ENCODE results near the gene HOXA11. TPM values are rescaled to one million over a fixed set of nuclear protein-coding genes. Genes with fewer than 3 reads are reported as not detected.

Gene HOXA11
- total RNA-seq, 1 experiment from 2014 or later: 26.6 TPM

DNA sequence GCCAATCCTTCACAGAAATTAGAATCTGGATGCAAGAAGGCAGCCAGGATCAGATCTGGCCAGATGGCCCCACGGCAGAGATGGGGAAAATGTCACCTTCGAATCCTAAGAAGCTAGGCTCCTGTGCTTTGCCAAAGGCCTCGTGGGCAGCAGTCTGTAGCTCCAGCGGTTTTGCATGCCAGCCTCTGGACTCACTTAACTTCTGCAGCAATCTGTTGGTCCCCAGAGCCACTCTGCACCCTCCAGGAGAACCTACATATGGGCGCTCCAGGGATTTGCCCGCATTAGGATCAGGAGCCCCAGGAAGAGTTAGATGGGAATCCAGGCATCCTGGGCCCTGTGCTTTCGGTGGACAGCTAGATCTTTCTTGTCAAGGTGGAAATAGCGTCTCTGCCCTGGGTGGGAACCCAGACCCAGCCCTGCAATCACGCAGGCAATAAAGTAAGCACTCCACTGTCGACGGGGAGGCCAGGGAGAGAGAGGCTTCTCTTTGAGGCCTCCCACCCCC lies 25.0 kb upstream of the HOXA11 start:
- intact Hi-C loops (cut with micrococcal nuclease): loop anchor here (1.0 kb wide), 1 partner anchor 366 kb away; no protein-coding TSS in a partner anchor
- Histone ChIP-seq H4K20me1 (ENCODE audit: low read length) (no peaks in the 10 kb centered on the region), H3K27ac (ENCODE audit: low read length) (no peak overlapping the region), H2AFZ (ENCODE audit: low read length) (peak overlapping the region; percentile 89), H3K27me3 (ENCODE audit: low read length) (no peaks in the 10 kb centered on the region), H3K4me3 (ENCODE audit: low read length) (peak overlapping the region; percentile 65; the same call in 1 of the 2 replicates), H3K9me2 (replicated peaks; ENCODE audit: low read length) (no peaks in the 10 kb centered on the region), H3K36me3 (ENCODE audit: low read depth, low read length) (no peaks in the 10 kb centered on the region), H3K79me2 (ENCODE audit: low read length) (peaks cover 34% of the 10 kb centered on the region), H3F3A (ENCODE audit: low read length, unreplicated experiment) (no peaks in the 10 kb centered on the region), H3K4me1 (ENCODE audit: insufficient read depth, low read length) (peaks cover 36% of the 10 kb centered on the region), H3K9ac (ENCODE audit: low read length) (no peak overlapping the region), H3K9me3 (ENCODE audit: low read length) (no peaks in the 10 kb centered on the region), H3K4me2 (ENCODE audit: low read length) (peak overlapping the region; percentile 93)
- ChIA-PET POLR2A (ENCODE audit: unreplicated experiment) (no interaction called here), CTCF (interaction anchor here (0.5 to 0.9 kb wide), 3 partner anchors 368 to 864 kb away, joined by 3 to 6 read pairs (median 3); no protein-coding TSS in a partner anchor)
- no TSS peak for BruUV-seq (replicated peaks)
- DNase-seq (no peak), ATAC-seq (no peak)
- TF ChIP-seq, protein P1, sequence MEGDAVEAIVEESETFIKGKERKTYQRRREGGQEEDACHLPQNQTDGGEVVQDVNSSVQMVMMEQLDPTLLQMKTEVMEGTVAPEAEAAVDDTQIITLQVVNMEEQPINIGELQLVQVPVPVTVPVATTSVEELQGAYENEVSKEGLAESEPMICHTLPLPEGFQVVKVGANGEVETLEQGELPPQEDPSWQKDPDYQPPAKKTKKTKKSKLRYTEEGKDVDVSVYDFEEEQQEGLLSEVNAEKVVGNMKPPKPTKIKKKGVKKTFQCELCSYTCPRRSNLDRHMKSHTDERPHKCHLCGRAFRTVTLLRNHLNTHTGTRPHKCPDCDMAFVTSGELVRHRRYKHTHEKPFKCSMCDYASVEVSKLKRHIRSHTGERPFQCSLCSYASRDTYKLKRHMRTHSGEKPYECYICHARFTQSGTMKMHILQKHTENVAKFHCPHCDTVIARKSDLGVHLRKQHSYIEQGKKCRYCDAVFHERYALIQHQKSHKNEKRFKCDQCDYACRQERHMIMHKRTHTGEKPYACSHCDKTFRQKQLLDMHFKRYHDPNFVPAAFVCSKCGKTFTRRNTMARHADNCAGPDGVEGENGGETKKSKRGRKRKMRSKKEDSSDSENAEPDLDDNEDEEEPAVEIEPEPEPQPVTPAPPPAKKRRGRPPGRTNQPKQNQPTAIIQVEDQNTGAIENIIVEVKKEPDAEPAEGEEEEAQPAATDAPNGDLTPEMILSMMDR (conservative IDR thresholded peaks at IDR 0.05; ENCODE audit: low read depth, low read length): no peak
- TF ChIP-seq EZH2 (IDR thresholded peaks at IDR 0.05; ENCODE audit: low read length, unreplicated experiment): no peak
- no peak for TF ChIP-seq EZH2phosphoT487 (IDR thresholded peaks at IDR 0.05; ENCODE audit: borderline replicate concordance, low read length)

DNA sequence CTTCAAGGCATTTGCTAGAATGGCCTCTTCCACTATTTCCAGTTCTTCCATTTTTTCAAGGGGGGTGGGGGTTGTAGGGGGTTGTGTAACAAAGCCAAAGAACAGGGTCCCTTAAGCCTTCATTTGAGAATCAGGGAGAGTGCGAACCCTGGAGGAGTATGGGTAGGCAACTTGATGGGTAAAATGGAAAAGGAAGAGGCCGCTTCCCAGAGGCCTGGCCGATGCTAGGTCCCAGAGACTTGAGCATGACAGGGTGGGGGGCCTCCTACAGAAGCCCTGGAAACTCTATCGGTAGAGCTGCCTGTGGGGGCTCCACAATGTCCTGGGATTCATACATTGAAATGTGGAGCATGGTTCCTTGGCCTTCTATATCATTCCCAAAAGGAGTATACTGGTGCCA lies 24.0 kb upstream of the HOXA11 start:
- peaks cover 44% of the 10 kb centered on the region for H3K79me2 ChIP-seq (ENCODE audit: low read length)
- no peaks in the 10 kb centered on the region for H3K9me3 ChIP-seq (ENCODE audit: low read length)
- H3K27me3 ChIP-seq (ENCODE audit: low read length): no peaks in the 10 kb centered on the region
- intact Hi-C loops (cut with micrococcal nuclease): no loop called here
- no peak overlapping the region for H2AFZ ChIP-seq (ENCODE audit: low read length)
- no peaks in the 10 kb centered on the region for H4K20me1 ChIP-seq (ENCODE audit: low read length)
- no peak overlapping the region for H3K27ac ChIP-seq (ENCODE audit: low read length)
- no peak for TF ChIP-seq EZH2 (IDR thresholded peaks at IDR 0.05; ENCODE audit: low read length, unreplicated experiment)
- H3K4me1 ChIP-seq (ENCODE audit: insufficient read depth, low read length): peaks cover 39% of the 10 kb centered on the region
- ChIA-PET POLR2A (ENCODE audit: unreplicated experiment) (interaction anchor here (0.6 kb wide), 1 partner anchor 20 kb away, joined by 3 read pairs; no protein-coding TSS in a partner anchor), CTCF (no interaction called here)
- H3K9me2 ChIP-seq (replicated peaks; ENCODE audit: low read length): no peaks in the 10 kb centered on the region
- no peaks in the 10 kb centered on the region for H3K36me3 ChIP-seq (ENCODE audit: low read depth, low read length)
- H3K4me3 ChIP-seq (ENCODE audit: low read length): no peak overlapping the region
- no peak for DNase-seq
- ATAC-seq: no peak
- H3K4me2 ChIP-seq (ENCODE audit: low read length): no peak overlapping the region
- no peak overlapping the region for H3K9ac ChIP-seq (ENCODE audit: low read length)
- BruUV-seq (replicated peaks): no TSS peak
- H3F3A ChIP-seq (ENCODE audit: low read length, unreplicated experiment): no peaks in the 10 kb centered on the region

DNA sequence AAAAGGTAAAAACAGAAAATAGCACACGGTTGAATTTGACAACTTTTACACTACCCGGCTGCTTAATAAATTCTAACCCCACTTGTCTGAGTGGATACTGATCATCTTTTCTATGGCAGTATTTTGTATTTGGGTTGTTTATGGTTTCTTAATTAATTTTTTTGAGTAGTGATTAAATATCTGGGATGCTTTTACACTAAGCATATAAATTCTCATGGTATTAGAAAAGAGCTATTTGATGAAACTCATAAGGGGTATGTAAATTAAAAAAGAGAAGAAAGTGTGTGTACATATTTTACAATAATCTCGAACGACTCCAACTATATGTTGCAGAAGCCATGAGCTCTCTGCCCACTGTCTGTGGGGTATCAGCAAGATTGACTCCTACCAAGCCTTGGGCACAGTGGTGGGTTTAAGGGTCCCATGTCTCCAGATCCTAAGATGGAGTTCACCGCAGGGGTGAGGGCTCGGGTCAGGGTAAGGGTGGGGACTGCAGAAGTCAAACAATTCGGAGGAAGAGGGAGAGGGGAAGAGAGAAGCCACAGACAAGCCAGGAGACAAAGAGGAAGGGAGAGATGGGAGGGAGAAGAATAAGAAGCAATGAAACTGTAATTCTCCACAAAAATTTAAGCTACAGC lies 22.4 kb upstream of the HOXA11 start:
- H3K27me3 ChIP-seq (ENCODE audit: low read length): no peaks in the 10 kb centered on the region
- no peaks in the 10 kb centered on the region for H4K20me1 ChIP-seq (ENCODE audit: low read length)
- DNase-seq: no peak
- H3K4me3 ChIP-seq (ENCODE audit: low read length): peak overlapping the region; percentile 75
- no peaks in the 10 kb centered on the region for H3F3A ChIP-seq (ENCODE audit: low read length, unreplicated experiment)
- peaks cover 50% of the 10 kb centered on the region for H3K4me1 ChIP-seq (ENCODE audit: insufficient read depth, low read length)
- ChIA-PET POLR2A (ENCODE audit: unreplicated experiment) (interaction anchor here (0.6 kb wide), 1 partner anchor 31 kb away, joined by 4 read pairs; no protein-coding TSS in a partner anchor), CTCF (interaction anchor here (0.5 to 1.0 kb wide), 3 partner anchors 11 to 567 kb away, joined by 3 read pairs; partner anchors contain the start of gene HOXA11)
- H3K27ac ChIP-seq (ENCODE audit: low read length): 0 out of 2 replicates have a peak overlapping the region, but pooled peaks have one; percentile 4
- ATAC-seq: no peak
- intact Hi-C loops (cut with micrococcal nuclease): no loop called here
- peak overlapping the region; percentile 94 for H3K4me2 ChIP-seq (ENCODE audit: low read length)
- H3K79me2 ChIP-seq (ENCODE audit: low read length): peaks cover 59% of the 10 kb centered on the region
- peak overlapping the region; percentile 14; the same call in 1 of the 2 replicates for H2AFZ ChIP-seq (ENCODE audit: low read length)
- no peak for TF ChIP-seq EZH2 (IDR thresholded peaks at IDR 0.05; ENCODE audit: low read length, unreplicated experiment)
- TF ChIP-seq EZH2phosphoT487 (IDR thresholded peaks at IDR 0.05; ENCODE audit: borderline replicate concordance, low read length): no peak
- TF ChIP-seq, protein P1 (conservative IDR thresholded peaks at IDR 0.05; ENCODE audit: low read depth, low read length): no peak
- no peaks in the 10 kb centered on the region for H3K9me2 ChIP-seq (replicated peaks; ENCODE audit: low read length)
- peak overlapping the region; percentile 91; the same call in 1 of the 2 replicates for H3K9ac ChIP-seq (ENCODE audit: low read length)
- H3K36me3 ChIP-seq (ENCODE audit: low read depth, low read length): no peaks in the 10 kb centered on the region
- BruUV-seq (replicated peaks): no TSS peak
- H3K9me3 ChIP-seq (ENCODE audit: low read length): no peaks in the 10 kb centered on the region

Data from PC-3 (cell line).